Loucy (cell line): Measurements from ENCODE around the gene MRPL22.

Source experiments
- EZH2phosphoT487 ChIP-seq: fragments of 200-600 bp; IDR thresholded peaks from 2 replicates; pipeline ENCODE4 v1.6.1; 2018; ENCODE audit warnings: antibody characterized with exemption, mild to moderate bottlenecking, moderate library complexity, borderline replicate concordance
- TF ChIP-seq, protein P1 (sequence below): fragments of 200-600 bp; sonication (generic); conservative IDR thresholded peaks from 2 replicates; pipeline ENCODE4 v1.5.1; 2014; ENCODE audit warnings: mild to moderate bottlenecking, antibody characterized with exemption, low read length

DNA sequence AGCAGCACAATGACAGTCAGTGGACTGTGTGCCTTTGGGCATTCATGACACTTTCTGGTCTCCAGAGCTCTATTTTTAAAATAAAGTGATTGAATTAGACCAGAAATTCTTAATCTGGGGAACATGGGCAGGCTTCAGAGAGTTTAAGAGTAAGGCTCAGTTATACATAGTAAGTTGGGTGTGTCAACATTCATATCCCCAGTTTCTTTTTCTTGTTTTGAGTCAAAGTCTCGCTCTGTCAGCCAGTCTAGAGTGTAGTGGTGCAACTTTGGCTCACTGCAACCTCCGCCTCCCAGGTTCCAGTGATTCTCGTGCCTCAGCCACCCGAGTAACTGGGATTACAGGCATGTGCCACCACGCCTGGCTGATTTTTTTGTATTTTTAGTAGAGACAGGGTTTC lies 59.0 kb downstream of the MRPL22 start:
- TF ChIP-seq, protein P1, sequence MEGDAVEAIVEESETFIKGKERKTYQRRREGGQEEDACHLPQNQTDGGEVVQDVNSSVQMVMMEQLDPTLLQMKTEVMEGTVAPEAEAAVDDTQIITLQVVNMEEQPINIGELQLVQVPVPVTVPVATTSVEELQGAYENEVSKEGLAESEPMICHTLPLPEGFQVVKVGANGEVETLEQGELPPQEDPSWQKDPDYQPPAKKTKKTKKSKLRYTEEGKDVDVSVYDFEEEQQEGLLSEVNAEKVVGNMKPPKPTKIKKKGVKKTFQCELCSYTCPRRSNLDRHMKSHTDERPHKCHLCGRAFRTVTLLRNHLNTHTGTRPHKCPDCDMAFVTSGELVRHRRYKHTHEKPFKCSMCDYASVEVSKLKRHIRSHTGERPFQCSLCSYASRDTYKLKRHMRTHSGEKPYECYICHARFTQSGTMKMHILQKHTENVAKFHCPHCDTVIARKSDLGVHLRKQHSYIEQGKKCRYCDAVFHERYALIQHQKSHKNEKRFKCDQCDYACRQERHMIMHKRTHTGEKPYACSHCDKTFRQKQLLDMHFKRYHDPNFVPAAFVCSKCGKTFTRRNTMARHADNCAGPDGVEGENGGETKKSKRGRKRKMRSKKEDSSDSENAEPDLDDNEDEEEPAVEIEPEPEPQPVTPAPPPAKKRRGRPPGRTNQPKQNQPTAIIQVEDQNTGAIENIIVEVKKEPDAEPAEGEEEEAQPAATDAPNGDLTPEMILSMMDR = no peak
- no peak for TF ChIP-seq EZH2phosphoT487
